ENCODE results near the gene INKA2.

DNA sequence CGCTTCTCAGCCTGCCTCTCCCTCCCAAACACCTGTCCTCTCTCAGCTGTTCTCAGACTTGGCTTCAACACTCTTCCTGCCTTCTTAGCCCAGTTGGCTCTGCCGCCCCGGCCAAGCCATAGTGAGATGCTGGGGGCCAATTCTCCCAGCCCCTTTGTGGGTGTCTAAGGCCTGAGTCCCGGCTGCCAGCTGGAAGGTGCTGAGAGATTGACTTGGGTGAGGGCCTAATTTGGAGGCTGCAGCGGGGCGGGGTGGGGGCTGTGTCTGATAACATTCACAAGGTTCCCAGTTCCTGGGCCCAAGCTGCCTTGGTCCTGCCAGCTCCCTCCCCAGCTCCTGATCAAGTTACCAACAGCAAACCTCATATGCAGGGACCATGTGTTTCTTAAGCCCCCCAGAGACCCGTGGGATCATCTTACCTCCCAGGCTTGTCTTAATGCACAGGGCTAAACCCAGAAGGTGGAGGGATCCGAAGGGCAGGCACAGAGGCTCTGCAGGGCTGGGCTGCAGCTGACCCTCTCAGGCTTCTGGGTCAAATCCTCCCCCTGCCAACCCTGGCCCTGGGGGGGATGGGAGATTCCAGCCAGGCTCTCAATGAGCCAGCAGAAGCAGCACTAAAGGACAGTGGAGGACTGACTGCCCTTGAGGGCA lies 9.8 kb downstream of the INKA2 start:
- TF ChIP-seq, protein P1, sequence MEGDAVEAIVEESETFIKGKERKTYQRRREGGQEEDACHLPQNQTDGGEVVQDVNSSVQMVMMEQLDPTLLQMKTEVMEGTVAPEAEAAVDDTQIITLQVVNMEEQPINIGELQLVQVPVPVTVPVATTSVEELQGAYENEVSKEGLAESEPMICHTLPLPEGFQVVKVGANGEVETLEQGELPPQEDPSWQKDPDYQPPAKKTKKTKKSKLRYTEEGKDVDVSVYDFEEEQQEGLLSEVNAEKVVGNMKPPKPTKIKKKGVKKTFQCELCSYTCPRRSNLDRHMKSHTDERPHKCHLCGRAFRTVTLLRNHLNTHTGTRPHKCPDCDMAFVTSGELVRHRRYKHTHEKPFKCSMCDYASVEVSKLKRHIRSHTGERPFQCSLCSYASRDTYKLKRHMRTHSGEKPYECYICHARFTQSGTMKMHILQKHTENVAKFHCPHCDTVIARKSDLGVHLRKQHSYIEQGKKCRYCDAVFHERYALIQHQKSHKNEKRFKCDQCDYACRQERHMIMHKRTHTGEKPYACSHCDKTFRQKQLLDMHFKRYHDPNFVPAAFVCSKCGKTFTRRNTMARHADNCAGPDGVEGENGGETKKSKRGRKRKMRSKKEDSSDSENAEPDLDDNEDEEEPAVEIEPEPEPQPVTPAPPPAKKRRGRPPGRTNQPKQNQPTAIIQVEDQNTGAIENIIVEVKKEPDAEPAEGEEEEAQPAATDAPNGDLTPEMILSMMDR (IDR thresholded peaks at IDR 0.05; ENCODE audit: low read depth, low read length): no peak
- no peak for TF ChIP-seq POLR2A (IDR thresholded peaks at IDR 0.05; ENCODE audit: extremely low read depth, insufficient read length)
- no peak for TF ChIP-seq MYC (IDR thresholded peaks at IDR 0.05; ENCODE audit: low read depth, low read length)
